ENCODE measurements around the gene CMIP. TPM values are rescaled to one million over a fixed set of nuclear protein-coding genes. Genes with fewer than 3 reads are reported as not detected.

The CMIP gene
- total RNA-seq, 4 donors from 2014 or later = 44.6 to 152 (median 76.5) TPM

GRCh38 chr16:81588326-81589081 is 143.9 kb downstream of the CMIP start:
- Histone ChIP-seq H3K36me3 (no peaks in the 10 kb centered on the region), H3K9me3 (no peaks in the 10 kb centered on the region), H3K27me3 (no peaks in the 10 kb centered on the region), H3K27ac (no peak overlapping the region), H3K4me1 (peaks cover 0 to 43% (median under 1%) of the 10 kb centered on the region in 4 donors), H3K4me3 (no peak overlapping the region)
- TF ChIP-seq, protein P1, sequence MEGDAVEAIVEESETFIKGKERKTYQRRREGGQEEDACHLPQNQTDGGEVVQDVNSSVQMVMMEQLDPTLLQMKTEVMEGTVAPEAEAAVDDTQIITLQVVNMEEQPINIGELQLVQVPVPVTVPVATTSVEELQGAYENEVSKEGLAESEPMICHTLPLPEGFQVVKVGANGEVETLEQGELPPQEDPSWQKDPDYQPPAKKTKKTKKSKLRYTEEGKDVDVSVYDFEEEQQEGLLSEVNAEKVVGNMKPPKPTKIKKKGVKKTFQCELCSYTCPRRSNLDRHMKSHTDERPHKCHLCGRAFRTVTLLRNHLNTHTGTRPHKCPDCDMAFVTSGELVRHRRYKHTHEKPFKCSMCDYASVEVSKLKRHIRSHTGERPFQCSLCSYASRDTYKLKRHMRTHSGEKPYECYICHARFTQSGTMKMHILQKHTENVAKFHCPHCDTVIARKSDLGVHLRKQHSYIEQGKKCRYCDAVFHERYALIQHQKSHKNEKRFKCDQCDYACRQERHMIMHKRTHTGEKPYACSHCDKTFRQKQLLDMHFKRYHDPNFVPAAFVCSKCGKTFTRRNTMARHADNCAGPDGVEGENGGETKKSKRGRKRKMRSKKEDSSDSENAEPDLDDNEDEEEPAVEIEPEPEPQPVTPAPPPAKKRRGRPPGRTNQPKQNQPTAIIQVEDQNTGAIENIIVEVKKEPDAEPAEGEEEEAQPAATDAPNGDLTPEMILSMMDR (IDR thresholded peaks at IDR 0.05) = no peak
- no peak for DNase-seq

GRCh38 chr16:81589975-81590650 is 145.5 kb downstream of the CMIP start:
- Histone ChIP-seq H3K4me3 (no peak overlapping the region), H3K27me3 (no peaks in the 10 kb centered on the region), H3K27ac (no peak overlapping the region), H3K4me1 (peaks cover 0 to 29% (median 0%) of the 10 kb centered on the region in 4 donors), H3K9me3 (no peaks in the 10 kb centered on the region), H3K36me3 (no peaks in the 10 kb centered on the region)
- TF ChIP-seq, protein P1 (IDR thresholded peaks at IDR 0.05) = no peak
- TF ChIP-seq POLR2A (IDR thresholded peaks at IDR 0.05) = no peak
- DNase-seq = no peak

DNA sequence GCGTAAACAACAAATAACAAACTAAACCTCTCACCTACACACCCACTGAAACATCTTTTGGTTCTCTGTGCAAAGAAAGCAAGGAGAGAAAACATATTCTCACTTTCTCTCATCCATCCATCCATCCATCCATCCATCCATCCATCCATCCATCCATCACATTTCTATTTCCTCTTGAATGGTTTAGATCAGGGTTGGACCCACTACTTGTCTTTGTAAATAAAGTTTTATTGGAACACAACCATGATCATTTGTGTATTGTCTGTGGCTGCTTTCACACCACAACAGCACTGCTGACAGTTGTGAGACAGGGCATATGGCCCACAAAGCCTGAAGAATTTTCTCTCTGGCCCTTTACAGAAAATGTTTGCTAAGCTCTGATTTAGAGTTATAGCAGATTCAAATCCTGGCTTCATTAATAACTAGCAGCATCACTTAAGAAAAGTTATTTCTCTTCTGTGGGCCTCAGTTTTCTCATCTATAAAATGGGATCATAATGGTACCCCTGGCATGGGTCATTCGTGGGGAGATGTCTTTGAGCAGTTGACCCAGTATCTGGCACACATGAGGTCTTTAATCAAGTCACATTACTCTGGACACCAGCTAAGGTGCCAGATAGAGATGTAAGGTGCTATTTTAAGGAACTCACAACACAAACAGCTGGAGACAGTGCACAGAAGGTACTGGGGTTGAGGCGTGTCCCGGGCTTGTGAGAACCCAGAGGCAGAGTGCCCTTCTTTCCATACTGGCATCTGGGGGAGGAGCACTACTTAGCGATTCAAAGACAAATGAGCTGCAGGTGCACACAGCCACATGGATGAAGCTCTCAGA is 146.3 kb downstream of the CMIP start:
- TF ChIP-seq POLR2A (IDR thresholded peaks at IDR 0.05) = no peak
- TF ChIP-seq, protein P1 (IDR thresholded peaks at IDR 0.05) = no peak
- no peak for DNase-seq
- H3K27ac ChIP-seq = peak overlapping the region in 2 of 4 donors; percentile 81 to 87
- H3K9me3 ChIP-seq = no peaks in the 10 kb centered on the region
- no peaks in the 10 kb centered on the region for H3K36me3 ChIP-seq
- no peak overlapping the region for H3K4me3 ChIP-seq
- peaks cover 0 to 23% (median 0%) of the 10 kb centered on the region in 4 donors for H3K4me1 ChIP-seq
- no peaks in the 10 kb centered on the region for H3K27me3 ChIP-seq

GRCh38 chr16:81591545-81591870 is 146.9 kb downstream of the CMIP start:
- TF ChIP-seq, protein P1 (IDR thresholded peaks at IDR 0.05) = no peak
- TF ChIP-seq POLR2A (IDR thresholded peaks at IDR 0.05) = no peak
- DNase-seq = no peak
- Histone ChIP-seq H3K27me3 (no peaks in the 10 kb centered on the region), H3K27ac (peak overlapping the region in 3 of 4 donors; percentile 48 to 87 (median 81)), H3K4me1 (peaks cover 0 to 23% (median 0%) of the 10 kb centered on the region in 4 donors), H3K36me3 (no peaks in the 10 kb centered on the region), H3K4me3 (no peak overlapping the region), H3K9me3 (no peaks in the 10 kb centered on the region)

GRCh38 chr16:81592353-81592866 is 147.8 kb downstream of the CMIP start:
- Histone ChIP-seq H3K27me3 (no peaks in the 10 kb centered on the region), H3K4me3 (peak overlapping the region in 1 of 4 donors; percentile 17), H3K4me1 (peaks cover 0 to 29% (median 0%) of the 10 kb centered on the region in 4 donors), H3K36me3 (no peaks in the 10 kb centered on the region), H3K27ac (peak overlapping the region in 3 of 4 donors; percentile 48 to 87 (median 81)), H3K9me3 (no peaks in the 10 kb centered on the region)
- peak in 2 of 3 donors; percentile 91 to 94 for DNase-seq
- TF ChIP-seq, protein P1 (IDR thresholded peaks at IDR 0.05) = no peak
- peak in 1 of 2 donors; percentile 56 for TF ChIP-seq POLR2A (IDR thresholded peaks at IDR 0.05)

Measured in Peyer's patch (tissue), 4 donors.